ENCODE results near the gene GALNT10. TPM values are rescaled to one million over a fixed set of nuclear protein-coding genes. Genes with fewer than 3 reads are reported as not detected.

The GALNT10 gene
- total RNA-seq, 4 donors from 2014 or later: 21.4 to 49.8 (median 44.7) TPM

DNA sequence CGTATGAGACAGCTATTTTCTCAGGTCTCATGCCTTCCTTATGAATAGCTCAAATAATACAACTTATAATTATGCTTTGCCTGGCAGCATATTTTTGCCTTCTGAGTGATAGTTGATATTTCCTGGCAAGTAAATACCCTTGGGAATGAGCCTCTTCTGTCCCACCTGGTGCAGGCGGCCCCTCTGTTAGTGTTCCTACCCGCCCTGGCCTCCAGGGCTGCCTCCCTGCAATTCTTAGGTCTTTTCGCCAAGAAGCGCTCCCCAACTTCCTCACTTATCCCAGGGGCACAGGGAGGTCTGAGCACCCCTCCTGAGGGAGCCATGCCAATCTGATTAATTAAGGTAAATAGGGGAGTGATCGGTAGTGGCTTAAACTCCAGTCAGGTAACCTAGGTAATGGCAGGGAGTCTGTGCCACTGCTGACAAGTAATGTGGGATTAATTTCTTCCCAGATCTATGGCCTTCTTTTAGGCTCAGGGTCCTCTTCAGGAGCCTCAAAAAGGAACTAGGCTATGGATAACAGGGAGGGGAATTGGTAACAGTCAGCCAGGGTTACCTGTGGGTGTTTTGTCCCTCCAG lies 81.5 kb downstream of the GALNT10 start:
- H3K27ac ChIP-seq (replicated peaks in 1 of 4): peak overlapping the region in 2 of 4 donors; percentile 49 to 52

DNA sequence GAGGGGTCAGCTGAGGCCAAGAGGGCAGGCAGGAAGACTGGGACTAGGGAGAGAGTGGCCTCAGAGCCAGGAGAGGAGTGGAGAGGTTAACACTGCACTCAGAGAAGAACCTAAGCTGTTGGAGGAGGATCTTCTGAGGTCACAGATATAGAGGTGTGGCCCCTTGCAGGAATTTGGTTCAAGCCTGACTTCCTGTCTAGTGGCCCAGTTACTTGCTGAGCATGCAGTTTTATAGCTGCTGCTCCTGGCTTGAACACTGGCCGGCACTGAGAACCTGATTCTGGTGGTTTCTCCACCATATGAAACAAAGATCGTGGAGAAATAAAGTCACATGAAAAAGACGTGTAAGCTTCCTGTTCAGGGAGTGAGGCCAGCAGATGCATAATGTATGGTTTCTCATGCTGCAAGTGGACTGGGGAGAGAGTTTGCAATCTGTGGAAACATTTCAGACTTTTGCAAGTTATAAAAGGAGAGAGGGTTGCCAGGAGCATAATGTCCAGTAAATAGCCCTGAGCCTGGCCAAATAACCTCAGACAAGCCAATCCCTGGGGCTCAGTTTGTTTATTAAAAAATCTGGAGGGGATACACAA lies 82.6 kb downstream of the GALNT10 start:
- H3K27me3 ChIP-seq: no peaks in the 10 kb centered on the region
- no peaks in the 10 kb centered on the region for H3K36me3 ChIP-seq
- no peak for DNase-seq (ENCODE audit: extremely low spot score)
- intact Hi-C loops (cut with DNase I): no loop called here
- TF ChIP-seq EP300 (IDR thresholded peaks at IDR 0.05): no peak
- peak in 1 of 2 donors; percentile 21 for TF ChIP-seq POLR2AphosphoS5 (IDR thresholded peaks at IDR 0.05)
- TF ChIP-seq, protein P1, sequence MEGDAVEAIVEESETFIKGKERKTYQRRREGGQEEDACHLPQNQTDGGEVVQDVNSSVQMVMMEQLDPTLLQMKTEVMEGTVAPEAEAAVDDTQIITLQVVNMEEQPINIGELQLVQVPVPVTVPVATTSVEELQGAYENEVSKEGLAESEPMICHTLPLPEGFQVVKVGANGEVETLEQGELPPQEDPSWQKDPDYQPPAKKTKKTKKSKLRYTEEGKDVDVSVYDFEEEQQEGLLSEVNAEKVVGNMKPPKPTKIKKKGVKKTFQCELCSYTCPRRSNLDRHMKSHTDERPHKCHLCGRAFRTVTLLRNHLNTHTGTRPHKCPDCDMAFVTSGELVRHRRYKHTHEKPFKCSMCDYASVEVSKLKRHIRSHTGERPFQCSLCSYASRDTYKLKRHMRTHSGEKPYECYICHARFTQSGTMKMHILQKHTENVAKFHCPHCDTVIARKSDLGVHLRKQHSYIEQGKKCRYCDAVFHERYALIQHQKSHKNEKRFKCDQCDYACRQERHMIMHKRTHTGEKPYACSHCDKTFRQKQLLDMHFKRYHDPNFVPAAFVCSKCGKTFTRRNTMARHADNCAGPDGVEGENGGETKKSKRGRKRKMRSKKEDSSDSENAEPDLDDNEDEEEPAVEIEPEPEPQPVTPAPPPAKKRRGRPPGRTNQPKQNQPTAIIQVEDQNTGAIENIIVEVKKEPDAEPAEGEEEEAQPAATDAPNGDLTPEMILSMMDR (IDR thresholded peaks at IDR 0.05): no peak
- H3K9me3 ChIP-seq: no peaks in the 10 kb centered on the region
- WGBS: 26% methylated on average over 3 of the region's 3 CpGs
- peak overlapping the region in 3 of 4 donors; percentile 22 to 52 (median 49) for H3K27ac ChIP-seq (replicated peaks in 1 of 4)
- peaks cover 17 to 53% (median 51%) of the 10 kb centered on the region in 4 donors for H3K4me1 ChIP-seq
- H3K4me3 ChIP-seq: no peak overlapping the region

More for the DNA sequence above, 81.5 kb downstream of the GALNT10 start:
- no peak for DNase-seq (ENCODE audit: extremely low spot score)
- no peaks in the 10 kb centered on the region for H3K9me3 ChIP-seq
- H3K4me3 ChIP-seq: no peak overlapping the region
- TF ChIP-seq EP300 (IDR thresholded peaks at IDR 0.05) (no peak), POLR2AphosphoS5 (IDR thresholded peaks at IDR 0.05) (no peak), POLR2A (IDR thresholded peaks at IDR 0.05; ENCODE audit: low read depth) (no peak)
- TF ChIP-seq, protein P1 (IDR thresholded peaks at IDR 0.05): no peak
- no peaks in the 10 kb centered on the region for H3K27me3 ChIP-seq
- peaks cover 13 to 55% (median 49%) of the 10 kb centered on the region in 4 donors for H3K4me1 ChIP-seq
- H3K36me3 ChIP-seq: no peaks in the 10 kb centered on the region
- intact Hi-C loops (cut with DNase I): no loop called here
- WGBS: 91% methylated on average over 6 of the region's 6 CpGs

DNA sequence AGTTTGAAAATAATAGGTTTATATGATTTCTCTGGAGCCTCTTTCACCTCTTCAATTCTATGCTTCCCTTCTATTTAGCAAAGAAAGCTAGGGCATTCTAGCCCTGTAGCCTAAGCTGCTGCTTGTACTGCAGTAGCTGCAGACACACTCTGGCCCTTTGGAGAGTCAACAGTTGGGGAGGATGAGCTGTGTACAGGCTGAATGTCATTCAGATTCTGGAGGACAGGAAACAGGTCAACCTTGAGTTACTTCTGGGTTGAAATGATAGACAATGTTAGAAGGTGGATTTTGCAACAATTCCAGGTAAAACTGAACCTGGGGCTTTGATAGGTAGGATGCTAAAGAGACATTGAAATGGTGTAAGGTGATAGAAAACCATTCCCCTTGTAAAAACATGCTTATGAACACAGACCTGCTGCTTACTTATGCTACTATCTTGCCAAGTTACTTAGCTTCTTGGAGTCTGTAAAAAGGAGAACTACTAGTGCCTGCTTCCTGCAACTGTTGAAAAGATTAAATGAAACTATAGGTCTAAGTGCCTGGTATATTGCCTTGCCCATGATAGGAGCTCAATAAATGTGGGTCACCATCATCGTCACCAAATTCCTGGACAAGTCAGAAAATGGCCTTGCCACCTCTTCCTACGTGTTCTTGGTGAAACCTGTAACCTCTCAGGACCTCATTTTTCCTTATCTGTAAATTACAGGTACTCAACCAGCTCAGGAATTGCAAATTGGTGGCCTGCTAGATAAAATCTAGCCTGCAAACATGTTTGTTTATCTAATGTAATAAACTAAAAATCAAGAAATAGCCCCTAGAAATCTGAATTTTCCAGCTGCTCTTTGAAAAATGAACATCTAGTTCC lies 83.7 kb downstream of the GALNT10 start:
- Histone ChIP-seq H3K4me3 (no peak overlapping the region), H3K4me1 (peaks cover 17 to 54% (median 51%) of the 10 kb centered on the region in 4 donors), H3K27me3 (no peaks in the 10 kb centered on the region), H3K36me3 (no peaks in the 10 kb centered on the region), H3K9me3 (no peaks in the 10 kb centered on the region), H3K27ac (replicated peaks in 1 of 4) (peak overlapping the region in 2 of 4 donors; percentile 25 to 28)
- TF ChIP-seq POLR2A (IDR thresholded peaks at IDR 0.05; ENCODE audit: low read depth): no peak
- no peak for TF ChIP-seq EP300 (IDR thresholded peaks at IDR 0.05)
- TF ChIP-seq, protein P1 (IDR thresholded peaks at IDR 0.05): no peak
- no peak for TF ChIP-seq POLR2AphosphoS5 (IDR thresholded peaks at IDR 0.05)
- no peak for DNase-seq (ENCODE audit: extremely low spot score)
- 76% methylated on average over 2 of the region's 2 CpGs for WGBS
- intact Hi-C loops (cut with DNase I): no loop called here

DNA sequence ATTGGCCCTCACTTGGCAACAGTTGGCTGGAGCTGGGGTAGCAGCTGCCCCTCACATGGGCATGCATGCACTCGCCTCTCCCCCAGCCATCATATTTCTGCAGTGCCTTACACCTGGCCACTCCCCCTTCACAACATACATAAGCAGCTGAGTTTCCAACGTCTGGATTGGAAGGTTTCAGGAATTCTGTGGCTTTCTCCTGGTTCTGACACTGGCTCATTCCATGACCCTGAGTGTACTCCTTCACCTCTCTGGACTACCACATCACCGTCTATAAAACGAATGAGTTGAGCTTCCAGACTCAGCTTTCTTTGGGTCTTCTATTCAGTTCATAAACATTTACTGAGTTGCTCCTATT lies 84.3 kb downstream of the GALNT10 start:
- no peak overlapping the region for H3K27ac ChIP-seq (replicated peaks in 1 of 4)
- H3K4me1 ChIP-seq: peaks cover 17 to 54% (median 51%) of the 10 kb centered on the region in 4 donors
- no peak for TF ChIP-seq EP300 (IDR thresholded peaks at IDR 0.05)
- TF ChIP-seq, protein P1 (IDR thresholded peaks at IDR 0.05): no peak
- H3K4me3 ChIP-seq: no peak overlapping the region
- 59% methylated on average over 4 of the region's 4 CpGs for WGBS
- no peaks in the 10 kb centered on the region for H3K36me3 ChIP-seq
- intact Hi-C loops (cut with DNase I): no loop called here
- H3K27me3 ChIP-seq: no peaks in the 10 kb centered on the region
- DNase-seq (ENCODE audit: extremely low spot score): no peak
- no peaks in the 10 kb centered on the region for H3K9me3 ChIP-seq

All from esophagus muscularis mucosa (tissue), 4 donors.